ENCODE data around the gene RFX3.

RFX3 gene

GRCh38 chr9:3525836-3526164, at the start of gene RFX3:
TSS of gene RFX3 (minus strand) at chr9:3526001. CDS start at chr9:3395588, 130,413 bp downstream.
- DNase-seq (ENCODE audit: low read depth in 2 of 2), result peak; percentile 84 to 88

DNA sequence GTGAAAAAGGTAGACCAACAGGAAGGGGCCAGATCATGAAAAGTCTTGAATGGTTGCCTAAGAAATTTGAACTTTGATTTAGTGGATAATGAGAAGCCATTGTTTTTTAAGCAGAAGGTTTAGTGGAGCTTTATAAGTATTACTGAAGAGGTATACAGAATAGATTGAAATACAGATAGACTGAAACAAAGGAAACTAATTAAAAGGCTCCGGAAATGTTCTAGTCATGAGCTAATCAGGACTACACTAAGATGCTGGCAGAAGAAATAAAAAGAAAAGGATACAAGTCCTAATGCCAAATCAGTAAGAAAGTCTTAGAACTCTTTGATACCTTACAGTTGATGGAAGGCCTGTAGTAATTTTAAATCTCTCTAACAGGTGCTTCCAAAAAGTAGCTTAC, 45.7 kb upstream of the RFX3 start:
- DNase-seq (ENCODE audit: low read depth in 2 of 2), result no peak

DNA sequence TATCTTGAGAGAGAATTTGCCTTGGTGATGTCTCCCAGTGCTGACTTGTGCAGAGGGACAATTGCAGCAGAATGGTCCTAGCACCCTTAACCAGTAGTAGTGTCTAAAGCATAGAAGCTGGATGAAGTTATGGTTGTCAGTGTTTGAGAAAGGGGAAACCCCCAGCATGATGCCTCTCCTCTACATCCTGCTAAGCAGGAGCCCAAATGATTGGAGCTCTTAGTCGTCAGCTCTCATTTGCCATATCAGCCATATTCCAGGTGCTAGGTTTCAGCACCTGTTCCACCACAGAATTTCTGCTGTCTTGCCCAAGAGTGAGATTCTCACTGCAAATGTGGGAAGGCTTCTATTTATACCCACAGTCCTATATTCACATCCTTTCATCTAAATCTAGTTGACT, 43.7 kb upstream of the RFX3 start:
- DNase-seq (ENCODE audit: low read depth in 2 of 2), result no peak

GRCh38 chr9:3567988-3568387, 42.2 kb upstream of the RFX3 start:
- no peak for DNase-seq (ENCODE audit: low read depth in 2 of 2)

GRCh38 chr9:3553076-3553765, 27.4 kb upstream of the RFX3 start:
- DNase-seq (ENCODE audit: low read depth in 2 of 2), result no peak

DNA sequence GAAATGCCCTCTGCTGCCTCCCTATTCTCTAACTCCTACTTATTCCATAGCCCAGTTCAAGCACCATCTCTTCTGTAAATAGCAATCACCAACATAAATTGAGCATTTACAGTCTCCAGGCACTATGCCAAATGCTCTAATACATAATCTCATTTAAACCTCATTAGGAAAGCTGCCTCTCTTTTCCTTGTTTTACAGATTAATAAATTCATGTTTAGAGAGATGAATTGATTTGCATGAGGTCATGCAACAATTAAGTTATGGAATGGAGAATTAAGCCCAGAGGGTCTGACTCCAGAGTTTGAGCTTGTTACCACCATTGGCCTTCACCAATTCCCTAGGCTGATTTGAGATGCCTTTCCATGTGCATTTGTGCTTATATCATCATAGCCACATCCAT, 23.4 kb upstream of the RFX3 start:
- no peak for DNase-seq (ENCODE audit: low read depth in 2 of 2)

GRCh38 chr9:3548648-3549047, 22.8 kb upstream of the RFX3 start:
- DNase-seq (ENCODE audit: low read depth in 2 of 2), result no peak

GRCh38 chr9:3541206-3541605, 15.4 kb upstream of the RFX3 start:
- DNase-seq (ENCODE audit: low read depth in 2 of 2), result no peak

DNA sequence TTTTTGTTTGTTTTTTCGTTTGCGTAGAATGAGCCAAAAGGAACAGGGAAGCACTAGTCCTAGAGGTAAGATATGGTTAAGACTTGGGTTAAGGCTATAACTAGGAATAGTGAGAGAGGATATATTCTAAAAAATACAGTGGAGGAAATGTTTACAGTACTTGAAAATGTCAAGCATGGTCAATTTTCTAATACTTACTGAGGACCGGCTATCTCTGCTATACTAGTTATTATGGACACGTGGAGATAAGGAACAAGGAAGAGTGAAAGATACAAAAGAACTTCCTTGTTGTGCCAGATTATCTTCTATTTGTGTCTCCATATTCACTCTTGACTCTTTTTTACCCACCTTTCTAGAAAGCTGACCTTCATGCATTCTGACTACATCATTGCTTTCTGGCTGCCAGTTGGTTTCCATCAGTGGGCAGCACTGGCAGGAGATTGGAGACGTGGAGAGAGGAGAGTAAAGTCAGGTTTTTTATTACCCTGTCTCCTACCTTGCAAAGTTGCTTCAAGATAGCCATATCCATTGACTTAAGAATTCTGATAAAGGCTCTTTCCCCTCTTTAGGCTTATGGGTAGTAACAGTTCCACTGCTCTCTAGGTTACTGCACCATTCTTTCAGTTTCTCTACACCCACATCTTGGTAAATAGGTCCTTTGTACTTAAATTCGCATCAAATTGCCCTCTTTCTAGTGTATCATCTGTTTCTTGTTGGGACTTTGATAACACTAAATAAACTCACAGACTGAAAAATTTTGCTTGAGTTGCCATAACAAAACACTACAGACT, 9.0 kb upstream of the RFX3 start:
- no peak for DNase-seq (ENCODE audit: low read depth in 2 of 2)

DNA sequence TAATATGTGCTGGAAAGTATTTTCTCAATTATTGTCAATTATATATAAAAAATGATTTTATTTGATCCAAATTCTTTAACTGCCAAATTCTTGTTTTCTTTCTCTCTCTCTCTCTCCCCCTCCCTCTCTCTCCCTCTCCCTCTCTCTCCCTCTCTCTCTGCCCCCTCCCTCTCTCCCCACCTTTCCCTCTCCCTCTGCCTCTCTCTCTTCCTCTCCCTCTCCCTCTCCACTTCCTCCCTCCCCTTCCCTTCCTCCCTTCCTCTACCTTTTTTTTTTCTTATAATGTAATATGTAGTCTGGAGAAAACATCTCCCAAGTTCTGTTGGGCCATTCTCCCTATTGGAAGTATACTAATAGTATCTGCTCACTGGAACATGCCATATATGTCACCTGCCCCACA, 6.4 kb upstream of the RFX3 start:
- DNase-seq (ENCODE audit: low read depth in 2 of 2), result no peak

- DNase-seq (ENCODE audit: low read depth in 2 of 2), result peak; percentile 8 to 24
Measured at GRCh38 chr9:3528451-3528850, 2.6 kb upstream of the RFX3 start.

GRCh38 chr9:3526997-3527940, 1.5 kb upstream of the RFX3 start:
- DNase-seq (ENCODE audit: low read depth in 2 of 2), result no peak

DNA sequence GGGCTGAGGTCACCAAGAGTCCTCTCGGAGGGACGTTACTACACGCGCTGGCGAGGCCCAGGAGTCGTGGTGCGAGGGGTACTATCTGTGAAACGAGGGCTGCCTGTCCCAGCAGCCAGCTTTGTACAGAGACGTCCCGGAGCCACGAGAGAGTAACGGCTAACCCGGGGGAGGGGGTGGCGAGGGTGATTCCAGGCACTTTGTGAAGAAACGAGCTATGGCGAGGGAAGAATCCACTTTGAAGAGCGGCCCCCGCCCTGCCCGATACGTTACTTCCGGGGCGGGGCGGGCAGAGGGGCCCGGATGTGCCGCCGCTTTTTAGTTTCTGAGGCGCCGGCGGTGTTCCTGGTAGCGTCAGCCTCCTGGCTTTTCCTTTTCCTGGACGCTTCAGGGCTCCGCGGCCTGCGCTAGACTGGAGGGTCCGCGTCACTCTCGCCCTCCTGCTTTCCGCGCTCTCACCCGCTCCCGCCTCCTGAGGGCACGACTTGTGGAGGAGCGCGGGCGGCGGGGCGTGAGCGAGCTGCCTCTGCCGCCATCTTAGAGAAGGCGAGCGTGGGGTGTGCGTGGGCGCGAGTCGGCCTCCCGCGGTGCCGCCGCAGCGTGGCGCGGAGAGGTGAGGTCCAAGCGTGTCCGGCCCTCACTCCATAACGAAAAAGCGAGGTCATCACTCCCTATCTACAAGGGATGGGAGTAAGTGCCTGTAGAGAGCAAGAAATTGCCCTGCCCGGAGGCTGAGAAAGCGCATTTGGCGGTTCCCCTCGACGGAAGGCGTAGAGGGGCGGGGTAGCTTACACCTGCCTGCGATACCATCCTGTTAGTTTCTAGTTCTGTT, 580 bp upstream of the RFX3 start:
- DNase-seq (ENCODE audit: low read depth in 2 of 2), result peak; percentile 74 to 80

GRCh38 chr9:3525096-3525835, 535 bp downstream of the RFX3 start:
- no peak for DNase-seq (ENCODE audit: low read depth in 2 of 2)

GRCh38 chr9:3521966-3522365, 3.8 kb downstream of the RFX3 start:
- no peak for DNase-seq (ENCODE audit: low read depth in 2 of 2)

GRCh38 chr9:3520564-3520963, 5.2 kb downstream of the RFX3 start:
- no peak for DNase-seq (ENCODE audit: low read depth in 2 of 2)

GRCh38 chr9:3517377-3518048, 8.3 kb downstream of the RFX3 start:
- DNase-seq (ENCODE audit: low read depth in 2 of 2), result no peak

- no peak for DNase-seq (ENCODE audit: low read depth in 2 of 2)
Measured at GRCh38 chr9:3516667-3517330, 9.0 kb downstream of the RFX3 start.

GRCh38 chr9:3515405-3515804, 10.4 kb downstream of the RFX3 start:
- DNase-seq (ENCODE audit: low read depth in 2 of 2), result no peak

DNA sequence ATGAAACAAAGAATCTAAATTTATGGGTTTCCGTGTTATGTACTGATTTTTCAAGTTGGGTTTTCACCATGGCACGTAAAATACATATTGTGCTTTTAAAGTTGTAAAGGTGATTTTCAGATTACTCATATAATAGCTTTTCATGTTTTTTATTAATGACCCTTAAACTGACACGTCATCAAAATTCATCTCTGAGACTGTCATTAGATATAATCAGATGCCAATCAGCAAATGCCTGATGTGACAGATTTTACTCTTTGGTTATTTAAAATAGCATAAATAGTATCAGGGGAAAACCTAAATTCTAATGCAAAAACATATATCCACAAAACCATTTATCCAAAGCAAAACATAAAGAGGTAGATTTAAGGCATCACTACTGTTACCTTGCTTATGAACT, 11.0 kb downstream of the RFX3 start:
- DNase-seq (ENCODE audit: low read depth in 2 of 2), result no peak
